GM12801 (cell line): ENCODE data around the gene SNHG17.

ENCODE experiments used
- TF ChIP-seq, protein P1 (sequence below): IDR thresholded peaks from one replicate; pipeline ENCODE4 v1.5.1; 2011; ENCODE audit warnings: control low read depth; ENCODE audit not compliant: insufficient read length; ENCODE audit errors: extremely low read depth

Gene SNHG17

DNA sequence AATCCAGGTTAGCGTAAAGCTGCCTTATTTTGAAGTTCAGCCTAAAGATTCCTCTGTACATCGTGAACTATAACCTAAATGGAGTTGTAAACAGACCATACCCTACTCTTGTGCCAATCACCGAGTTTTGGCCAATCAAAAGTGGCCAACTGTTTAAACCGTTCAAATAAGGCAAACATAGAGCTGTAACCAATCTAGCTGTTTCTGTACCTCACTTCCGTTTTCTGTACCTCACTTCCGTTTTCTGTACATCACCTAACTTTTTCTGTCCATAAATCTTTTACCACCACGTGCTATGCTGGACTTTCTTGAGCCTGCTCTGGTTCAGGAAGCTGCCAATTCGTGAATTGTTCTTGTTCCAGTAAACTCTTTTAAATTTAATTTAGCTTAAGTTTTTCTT lies 49.1 kb downstream of the SNHG17 start:
- TF ChIP-seq, protein P1, sequence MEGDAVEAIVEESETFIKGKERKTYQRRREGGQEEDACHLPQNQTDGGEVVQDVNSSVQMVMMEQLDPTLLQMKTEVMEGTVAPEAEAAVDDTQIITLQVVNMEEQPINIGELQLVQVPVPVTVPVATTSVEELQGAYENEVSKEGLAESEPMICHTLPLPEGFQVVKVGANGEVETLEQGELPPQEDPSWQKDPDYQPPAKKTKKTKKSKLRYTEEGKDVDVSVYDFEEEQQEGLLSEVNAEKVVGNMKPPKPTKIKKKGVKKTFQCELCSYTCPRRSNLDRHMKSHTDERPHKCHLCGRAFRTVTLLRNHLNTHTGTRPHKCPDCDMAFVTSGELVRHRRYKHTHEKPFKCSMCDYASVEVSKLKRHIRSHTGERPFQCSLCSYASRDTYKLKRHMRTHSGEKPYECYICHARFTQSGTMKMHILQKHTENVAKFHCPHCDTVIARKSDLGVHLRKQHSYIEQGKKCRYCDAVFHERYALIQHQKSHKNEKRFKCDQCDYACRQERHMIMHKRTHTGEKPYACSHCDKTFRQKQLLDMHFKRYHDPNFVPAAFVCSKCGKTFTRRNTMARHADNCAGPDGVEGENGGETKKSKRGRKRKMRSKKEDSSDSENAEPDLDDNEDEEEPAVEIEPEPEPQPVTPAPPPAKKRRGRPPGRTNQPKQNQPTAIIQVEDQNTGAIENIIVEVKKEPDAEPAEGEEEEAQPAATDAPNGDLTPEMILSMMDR = no peak

DNA sequence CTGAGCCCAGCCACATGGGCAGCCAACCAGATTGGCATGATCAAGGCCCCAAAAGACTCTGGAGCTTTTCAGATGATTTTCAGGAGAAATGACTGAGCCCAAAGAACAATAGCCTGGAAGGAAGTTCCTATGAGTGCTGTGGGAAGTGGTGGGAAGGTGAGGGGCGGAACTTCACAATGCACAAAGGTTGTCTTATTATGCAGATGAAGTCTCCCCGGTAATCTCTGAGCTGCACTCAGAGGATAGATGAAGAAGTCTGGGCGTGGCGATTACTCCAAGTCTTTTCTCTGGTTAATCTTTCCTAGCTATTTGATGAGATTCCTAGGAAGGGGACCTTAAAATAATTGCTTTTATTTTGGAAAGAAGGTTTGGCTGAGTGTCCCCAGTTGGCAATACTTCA lies 52.0 kb downstream of the SNHG17 start:
- TF ChIP-seq, protein P1 = no peak

DNA sequence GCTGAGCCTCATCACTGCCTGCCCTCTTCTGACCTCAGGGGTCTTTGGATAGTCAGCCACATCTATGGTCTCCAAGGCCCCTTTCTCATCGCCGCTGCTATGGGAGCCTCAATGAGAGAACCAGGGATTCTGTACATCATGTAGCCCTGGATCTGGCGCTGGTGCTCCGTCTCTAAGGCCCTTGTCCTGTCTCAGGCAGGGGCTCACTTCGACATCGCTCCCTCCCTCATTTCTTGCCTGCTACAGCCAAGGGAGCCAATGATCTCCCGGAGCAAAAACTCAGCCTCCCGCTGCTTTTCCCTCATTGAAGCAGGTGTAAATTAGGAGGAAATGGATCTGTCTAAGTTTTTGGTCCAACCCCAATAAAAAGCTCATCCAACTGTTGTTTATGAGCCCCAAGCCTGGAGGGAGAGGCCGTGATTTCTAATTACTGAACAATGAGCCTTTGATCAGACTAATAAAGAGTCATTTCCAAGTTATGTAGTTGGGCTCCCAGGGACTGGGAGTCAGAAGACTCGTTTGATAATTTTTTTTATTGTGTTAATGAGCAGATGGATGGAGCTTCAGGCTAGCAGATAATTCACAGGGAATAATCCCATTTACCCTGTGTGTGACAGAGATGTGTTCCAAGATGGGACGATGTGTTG lies 58.0 kb downstream of the SNHG17 start:
- TF ChIP-seq, protein P1 = no peak

DNA sequence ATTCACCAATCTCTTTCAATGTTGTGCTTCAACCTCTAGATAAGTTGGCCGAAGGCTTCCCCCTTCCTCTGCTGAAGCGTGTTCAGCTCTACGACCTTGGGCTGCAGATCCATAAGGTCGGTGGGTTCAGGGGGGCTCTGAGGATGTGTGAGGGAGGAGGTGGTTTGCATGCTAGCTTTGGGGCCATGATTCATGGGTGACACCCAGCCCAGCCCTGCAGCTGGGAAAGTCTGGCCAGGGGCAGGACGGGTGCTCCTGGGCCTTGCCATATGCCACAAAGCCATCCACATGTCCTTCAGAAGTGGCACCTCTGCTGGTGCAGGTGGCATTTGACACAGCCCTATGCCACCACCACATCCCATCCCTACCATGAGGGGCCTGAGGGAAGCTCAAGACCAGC lies 61.2 kb downstream of the SNHG17 start:
- TF ChIP-seq, protein P1 = no peak

DNA sequence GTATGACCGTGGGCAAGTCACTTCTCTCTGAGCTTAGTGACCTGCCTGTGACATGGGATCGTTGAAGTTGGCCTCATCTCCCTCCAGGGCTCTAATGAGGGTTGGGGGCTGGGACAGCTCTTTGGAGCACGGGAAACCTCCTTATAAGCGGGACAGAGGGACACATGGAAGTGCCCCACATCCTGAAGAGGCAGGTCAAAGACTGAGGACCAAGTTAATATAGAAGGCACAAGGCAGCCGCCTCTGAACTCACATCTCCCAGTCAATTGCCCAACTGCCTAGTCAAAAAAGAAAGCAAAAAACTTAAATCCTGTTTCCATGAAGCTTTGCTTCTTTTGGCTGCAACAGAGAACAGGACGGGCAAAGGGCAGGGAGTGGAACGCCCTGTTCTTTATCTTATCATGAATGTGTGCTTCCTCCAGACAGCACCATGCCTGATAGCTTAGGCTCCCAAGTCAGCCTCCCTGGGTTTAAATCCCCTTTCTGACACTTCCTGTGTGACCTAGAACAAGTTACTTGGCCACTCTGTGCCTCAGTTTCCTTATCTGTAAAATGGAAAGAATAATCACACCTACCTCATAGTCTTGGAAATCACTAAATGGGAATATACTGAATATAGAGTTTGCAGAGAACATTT lies 61.8 kb downstream of the SNHG17 start:
- TF ChIP-seq, protein P1 = no peak

DNA sequence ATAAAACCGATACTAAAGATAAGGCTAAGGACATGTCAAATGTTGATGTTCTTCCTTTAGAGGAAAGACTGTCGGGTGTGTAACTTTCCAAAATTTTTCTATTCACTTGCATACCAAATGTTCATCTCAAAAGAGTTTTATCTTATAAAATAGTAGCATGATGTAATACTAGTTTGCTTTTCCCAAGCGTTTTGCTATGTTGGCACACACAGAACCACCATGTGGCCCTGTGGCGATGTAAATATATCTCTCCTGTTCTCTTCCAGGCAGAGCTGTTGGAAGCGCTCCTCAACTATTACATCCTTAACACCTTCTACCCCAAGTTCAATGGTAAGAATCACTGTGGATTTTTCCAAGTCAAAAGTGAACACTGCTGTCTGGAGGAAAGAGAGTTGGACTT lies 62.3 kb downstream of the SNHG17 start:
- TF ChIP-seq, protein P1 = no peak
